GM19468 (cell line): ENCODE data around the gene HPCA.

Experiments
- ATAC-seq: cut with Tn5 transposase; IDR thresholded peaks from one replicate; pipeline ENCODE4 v1.9.1; 2021; ENCODE audit warnings: mild to moderate bottlenecking, moderate library complexity, moderate number of reproducible peaks; ENCODE audit not compliant: unreplicated experiment; ENCODE audit errors: extremely low read depth

The HPCA gene

GRCh38 chr1:32870615-32871363 is 15.5 kb upstream of the HPCA start, which contains the start of gene FNDC5:
FNDC5 (minus strand) TSS chr1:32870912.
- ATAC-seq = no peak

DNA sequence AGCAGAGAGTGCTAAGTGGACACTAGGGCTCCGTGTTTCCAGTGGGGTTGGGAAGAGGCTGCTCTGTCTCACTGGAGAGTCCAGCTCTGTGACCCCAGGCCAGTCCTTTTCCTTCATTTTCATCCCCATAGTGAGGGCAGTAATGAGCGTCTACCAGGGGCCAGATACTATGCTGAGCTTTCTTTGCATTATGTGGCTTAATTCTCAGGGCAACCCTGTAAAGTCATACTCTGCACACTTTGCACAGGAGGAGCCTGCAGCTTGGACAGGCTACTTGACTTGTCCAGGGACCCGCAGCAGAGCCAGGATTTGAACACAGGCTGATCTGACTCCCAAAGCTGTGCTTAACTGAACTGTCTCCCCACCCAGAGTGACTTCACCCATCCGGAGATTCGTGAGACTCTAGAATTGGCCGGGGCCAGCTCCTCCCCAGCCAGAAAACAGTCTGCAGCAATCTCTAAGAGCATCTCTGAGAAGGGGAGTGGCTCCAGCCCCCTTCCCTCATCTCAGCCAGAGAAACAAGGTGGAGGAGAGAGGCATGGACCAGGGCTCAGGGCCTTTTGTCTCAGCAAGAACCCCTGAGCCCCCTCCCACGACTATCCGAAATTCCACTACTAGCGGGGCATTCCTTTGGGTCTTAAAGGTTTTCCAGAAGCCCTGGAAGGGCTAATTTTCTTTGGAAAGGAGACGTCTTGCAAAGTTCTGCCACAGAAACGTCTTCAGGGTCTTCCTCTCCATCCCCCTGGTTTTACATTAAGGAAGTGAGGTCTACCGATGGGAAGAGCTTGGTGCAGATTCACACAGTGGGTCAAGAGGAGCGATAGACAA is 14.7 kb upstream of the HPCA start:
- no peak for ATAC-seq

- no peak for ATAC-seq
Observed at GRCh38 chr1:32872192-32872460, 14.2 kb upstream of the HPCA start.

DNA sequence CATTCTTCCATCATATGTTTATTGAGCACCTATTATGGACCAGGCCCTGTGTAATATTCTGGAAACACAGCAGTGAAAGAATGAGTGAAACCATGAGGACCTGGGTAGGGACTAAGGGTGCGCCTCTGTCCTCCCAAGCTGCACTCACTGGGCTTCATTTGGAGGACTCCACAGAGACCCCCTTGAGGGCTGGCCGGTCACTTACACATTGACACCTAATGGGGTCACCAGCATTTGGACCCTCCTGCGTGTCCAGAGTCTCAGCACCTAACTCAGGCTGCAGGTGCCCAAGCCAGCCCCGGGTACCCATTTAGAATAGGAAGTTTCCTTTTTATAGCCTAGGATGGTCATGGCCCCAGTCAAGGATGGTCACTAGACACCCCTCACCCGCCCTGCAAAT is 12.8 kb upstream of the HPCA start:
- no peak for ATAC-seq

DNA sequence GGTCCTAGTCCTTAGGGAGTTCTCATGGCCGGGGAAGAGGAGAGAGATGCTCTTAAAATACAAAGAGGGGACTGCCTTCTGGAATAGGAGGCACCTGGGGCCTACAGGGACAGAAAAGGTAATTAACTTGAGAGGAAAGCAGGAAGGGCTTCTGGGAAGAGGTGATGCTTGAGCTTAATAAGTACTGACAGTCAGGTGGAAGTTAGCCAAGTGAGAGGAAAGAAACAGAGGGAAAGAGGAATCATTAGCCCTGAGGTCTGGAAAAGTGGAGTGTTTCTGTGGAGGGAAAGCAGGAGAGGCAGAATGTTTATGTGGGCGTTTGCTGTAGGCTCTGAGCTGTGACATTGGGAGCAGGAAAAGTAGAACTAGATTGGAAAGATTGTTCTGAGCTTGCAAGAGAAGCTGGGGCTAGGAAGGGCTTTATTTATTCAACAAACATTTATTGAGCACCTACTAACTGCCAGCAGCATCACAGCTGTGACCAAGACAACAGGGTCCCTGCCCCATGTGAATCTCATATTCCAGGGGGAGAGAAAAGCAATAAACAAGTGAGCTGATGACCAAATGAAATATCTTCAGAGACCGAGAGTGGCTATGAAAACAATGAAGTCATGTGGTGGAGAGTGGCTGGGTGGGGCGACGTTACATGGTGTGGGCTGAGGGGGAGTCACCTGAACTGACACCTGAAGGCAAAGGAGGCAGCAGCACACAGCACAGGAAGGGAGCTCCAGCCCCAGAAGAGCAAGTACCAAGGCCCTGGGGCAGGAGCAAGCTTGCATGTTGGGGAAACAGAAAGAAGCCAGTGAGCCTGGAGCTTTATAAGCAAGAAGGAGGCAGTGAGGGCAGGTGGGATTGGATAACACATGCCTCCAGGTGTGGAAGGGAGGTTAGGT is 11.2 kb upstream of the HPCA start:
- ATAC-seq = no peak

DNA sequence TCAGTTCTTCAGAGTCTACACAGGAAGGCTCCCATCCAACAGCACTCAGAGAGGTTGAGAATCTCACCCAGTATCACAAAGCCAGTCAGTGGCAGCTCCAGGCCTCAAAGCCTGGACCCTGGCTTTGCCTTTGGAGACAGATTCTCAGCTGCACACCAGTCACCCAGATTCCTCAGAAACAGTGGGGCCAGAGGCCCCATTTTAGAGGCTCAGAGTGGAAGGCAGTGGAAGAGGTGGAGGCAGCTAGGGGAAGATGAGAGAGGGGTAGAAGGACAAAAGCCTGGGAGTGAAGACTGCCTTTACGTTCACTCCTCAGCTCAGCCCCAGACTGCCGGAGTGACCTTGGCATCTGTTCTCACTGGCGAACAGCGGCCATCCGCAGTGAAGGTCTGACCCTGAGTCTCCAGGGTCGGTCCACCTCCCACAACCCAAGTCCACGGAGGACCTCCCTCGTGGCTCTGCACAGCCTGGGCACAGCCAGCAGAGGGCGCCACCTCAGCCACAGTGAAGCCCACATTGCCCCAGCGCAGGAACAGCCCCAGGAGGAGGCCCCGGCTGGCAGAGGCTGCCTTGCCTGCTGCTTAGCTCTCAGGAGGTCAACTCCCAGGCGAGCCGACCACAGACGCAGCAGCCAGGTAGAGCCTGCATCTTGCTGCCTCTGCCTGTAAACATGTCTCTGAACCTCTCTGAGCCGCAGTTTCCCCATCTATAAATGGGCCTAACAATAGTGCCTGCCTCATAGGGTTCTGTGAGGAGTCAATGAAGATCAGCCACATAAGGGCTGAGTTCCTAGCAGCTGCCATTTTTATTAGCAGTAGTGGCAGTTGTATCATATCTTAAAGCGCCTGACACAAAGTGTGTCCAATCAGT is 9.7 kb upstream of the HPCA start:
- ATAC-seq = no peak

- ATAC-seq = no peak
Observed at GRCh38 chr1:32877211-32878110, 8.8 kb upstream of the HPCA start.

GRCh38 chr1:32878183-32878582 is 8.1 kb upstream of the HPCA start:
- ATAC-seq = no peak

- ATAC-seq = no peak
Observed at GRCh38 chr1:32878637-32879041, 7.7 kb upstream of the HPCA start.

GRCh38 chr1:32881291-32881690 is 5.0 kb upstream of the HPCA start:
- no peak for ATAC-seq

GRCh38 chr1:32881871-32882850 is 4.1 kb upstream of the HPCA start:
- ATAC-seq = no peak

GRCh38 chr1:32883338-32884031 is 2.8 kb upstream of the HPCA start:
- no peak for ATAC-seq

DNA sequence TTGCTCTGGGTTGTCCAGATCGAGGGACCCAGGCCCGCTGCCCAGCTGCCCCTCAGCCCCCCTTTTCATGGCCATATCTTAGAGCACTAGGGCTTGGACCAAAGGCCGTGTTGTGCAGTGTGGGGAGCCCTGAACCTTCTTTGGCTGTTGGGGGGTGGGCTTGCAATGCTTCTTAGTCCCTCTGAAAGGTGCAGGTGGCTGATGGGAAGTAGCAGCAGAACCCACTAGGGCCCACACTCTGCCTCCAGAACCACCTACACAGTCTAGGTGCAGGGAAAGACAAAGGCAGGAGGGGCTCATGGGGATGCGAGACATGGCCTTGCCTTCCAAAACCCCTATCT is 2.3 kb upstream of the HPCA start:
- no peak for ATAC-seq

- ATAC-seq = no peak
Observed at GRCh38 chr1:32884726-32885125, 1.6 kb upstream of the HPCA start.

- ATAC-seq = no peak
Observed at GRCh38 chr1:32885676-32886003, 651 bp upstream of the HPCA start.

GRCh38 chr1:32886828-32887414 is 630 bp downstream of the HPCA start:
- ATAC-seq = no peak

DNA sequence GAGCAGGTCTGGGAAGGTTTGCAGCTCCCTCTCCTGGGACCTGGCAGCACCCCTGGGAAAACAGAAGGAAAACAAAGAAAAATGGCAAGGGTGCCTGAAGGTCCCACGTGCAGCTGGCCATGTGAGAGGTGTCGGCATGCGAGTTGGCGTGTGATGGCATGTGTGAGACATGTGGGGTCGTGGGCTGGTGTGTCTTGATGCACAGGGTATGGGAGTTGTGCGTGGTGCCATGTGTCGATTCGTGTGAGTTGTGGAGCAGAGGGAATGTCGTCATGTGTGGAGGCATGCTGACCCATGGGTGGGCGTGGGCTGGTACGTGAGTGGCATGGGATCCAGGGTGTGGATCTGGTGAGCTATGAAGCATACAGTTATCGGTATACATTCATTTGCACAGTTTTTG is 1.3 kb downstream of the HPCA start:
- ATAC-seq = no peak
